ENCODE results near the gene AHCTF1.

Gene AHCTF1

DNA sequence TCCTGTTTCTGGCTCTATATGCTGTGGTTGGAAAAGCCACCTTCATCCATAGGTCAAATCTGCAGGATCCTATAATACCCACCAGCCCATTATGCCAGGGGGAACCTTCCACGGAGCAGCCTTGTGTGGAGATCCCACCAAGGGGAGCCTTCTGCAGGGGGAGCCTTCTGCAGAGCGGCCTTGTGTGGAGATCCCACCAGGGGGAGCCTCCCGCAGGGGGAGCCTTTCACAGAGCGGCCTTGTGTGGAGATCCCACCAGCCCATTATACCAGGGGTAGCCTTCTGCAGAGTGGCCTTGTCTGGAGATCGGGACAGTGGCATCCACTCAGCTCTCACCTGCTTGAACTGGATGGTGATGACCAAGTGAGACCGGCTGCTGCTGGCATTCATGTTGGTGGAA is 122.3 kb downstream of the AHCTF1 start:
- TF ChIP-seq CEBPB (IDR thresholded peaks at IDR 0.05): no peak
- no peak for TF ChIP-seq RAD21 (IDR thresholded peaks at IDR 0.05; ENCODE audit: low read depth)
- no peak for TF ChIP-seq FOXM1 (IDR thresholded peaks at IDR 0.05; ENCODE audit: borderline replicate concordance, low read depth)
- no peak for TF ChIP-seq TCF12 (IDR thresholded peaks at IDR 0.05; ENCODE audit: low read depth)
- TF ChIP-seq EP300 (IDR thresholded peaks at IDR 0.05; ENCODE audit: borderline replicate concordance): no peak
- no peak for TF ChIP-seq ZBTB7A (IDR thresholded peaks at IDR 0.05; ENCODE audit: low read depth)
- TF ChIP-seq TAF1 (IDR thresholded peaks at IDR 0.05; ENCODE audit: low read depth): no peak
- TF ChIP-seq CREB1 (IDR thresholded peaks at IDR 0.05; ENCODE audit: low read depth): no peak
- TF ChIP-seq, protein P1, sequence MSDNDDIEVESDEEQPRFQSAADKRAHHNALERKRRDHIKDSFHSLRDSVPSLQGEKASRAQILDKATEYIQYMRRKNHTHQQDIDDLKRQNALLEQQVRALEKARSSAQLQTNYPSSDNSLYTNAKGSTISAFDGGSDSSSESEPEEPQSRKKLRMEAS (IDR thresholded peaks at IDR 0.05): no peak
- no peak for TF ChIP-seq YY1 (IDR thresholded peaks at IDR 0.05; ENCODE audit: low read depth)
- TF ChIP-seq TEAD4 (IDR thresholded peaks at IDR 0.05): no peak
- no peak for TF ChIP-seq REST (IDR thresholded peaks at IDR 0.05; ENCODE audit: low read depth)
- no peak for TF ChIP-seq EGR1 (IDR thresholded peaks at IDR 0.05)

GRCh38 chr1:246805135-246805716 is 126.5 kb downstream of the AHCTF1 start:
- TF ChIP-seq TCF12 (IDR thresholded peaks at IDR 0.05; ENCODE audit: low read depth): no peak
- TF ChIP-seq, protein P2, sequence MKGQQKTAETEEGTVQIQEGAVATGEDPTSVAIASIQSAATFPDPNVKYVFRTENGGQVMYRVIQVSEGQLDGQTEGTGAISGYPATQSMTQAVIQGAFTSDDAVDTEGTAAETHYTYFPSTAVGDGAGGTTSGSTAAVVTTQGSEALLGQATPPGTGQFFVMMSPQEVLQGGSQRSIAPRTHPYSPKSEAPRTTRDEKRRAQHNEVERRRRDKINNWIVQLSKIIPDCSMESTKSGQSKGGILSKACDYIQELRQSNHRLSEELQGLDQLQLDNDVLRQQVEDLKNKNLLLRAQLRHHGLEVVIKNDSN (IDR thresholded peaks at IDR 0.05): no peak
- TF ChIP-seq YY1 (IDR thresholded peaks at IDR 0.05; ENCODE audit: low read depth): no peak
- TF ChIP-seq, protein P1 (IDR thresholded peaks at IDR 0.05): no peak
- TF ChIP-seq EP300 (IDR thresholded peaks at IDR 0.05; ENCODE audit: borderline replicate concordance): no peak
- no peak for TF ChIP-seq ZBTB7A (IDR thresholded peaks at IDR 0.05; ENCODE audit: low read depth)
- no peak for TF ChIP-seq CEBPB (IDR thresholded peaks at IDR 0.05)
- no peak for TF ChIP-seq FOXM1 (IDR thresholded peaks at IDR 0.05; ENCODE audit: borderline replicate concordance, low read depth)
- TF ChIP-seq NFIC (IDR thresholded peaks at IDR 0.05): no peak
- TF ChIP-seq CREB1 (IDR thresholded peaks at IDR 0.05; ENCODE audit: low read depth): no peak
- TF ChIP-seq TEAD4 (IDR thresholded peaks at IDR 0.05): no peak
- TF ChIP-seq TAF1 (IDR thresholded peaks at IDR 0.05; ENCODE audit: low read depth): no peak

GRCh38 chr1:246803883-246804282 is 127.9 kb downstream of the AHCTF1 start:
- no peak for TF ChIP-seq TAF1 (IDR thresholded peaks at IDR 0.05; ENCODE audit: low read depth)
- TF ChIP-seq CREB1 (IDR thresholded peaks at IDR 0.05; ENCODE audit: low read depth): no peak
- TF ChIP-seq TCF12 (IDR thresholded peaks at IDR 0.05; ENCODE audit: low read depth): no peak

DNA sequence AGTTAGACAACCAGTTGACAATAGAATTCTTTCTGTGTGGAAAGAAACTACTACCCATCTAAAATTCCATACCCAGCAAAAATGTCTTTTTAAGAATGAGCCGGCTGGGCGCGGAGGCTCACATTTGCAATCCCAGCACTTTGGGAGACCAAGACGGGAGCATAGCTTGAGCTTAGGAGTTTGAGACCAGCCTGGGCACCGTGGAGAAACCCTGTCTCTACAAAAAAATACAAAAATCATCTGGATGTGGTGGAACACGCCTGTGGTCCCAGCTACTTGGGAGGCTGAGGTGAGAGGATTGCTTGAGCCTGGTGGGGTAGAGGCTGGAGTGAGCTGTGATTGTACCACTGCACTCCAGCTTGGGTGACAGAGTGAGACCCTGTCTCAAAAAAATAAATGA is 128.4 kb downstream of the AHCTF1 start:
- TF ChIP-seq CREB1 (IDR thresholded peaks at IDR 0.05; ENCODE audit: low read depth) (no peak), TAF1 (IDR thresholded peaks at IDR 0.05; ENCODE audit: low read depth) (no peak), NFIC (IDR thresholded peaks at IDR 0.05) (no peak), YY1 (IDR thresholded peaks at IDR 0.05; ENCODE audit: low read depth) (no peak), EGR1 (IDR thresholded peaks at IDR 0.05) (no peak)

DNA sequence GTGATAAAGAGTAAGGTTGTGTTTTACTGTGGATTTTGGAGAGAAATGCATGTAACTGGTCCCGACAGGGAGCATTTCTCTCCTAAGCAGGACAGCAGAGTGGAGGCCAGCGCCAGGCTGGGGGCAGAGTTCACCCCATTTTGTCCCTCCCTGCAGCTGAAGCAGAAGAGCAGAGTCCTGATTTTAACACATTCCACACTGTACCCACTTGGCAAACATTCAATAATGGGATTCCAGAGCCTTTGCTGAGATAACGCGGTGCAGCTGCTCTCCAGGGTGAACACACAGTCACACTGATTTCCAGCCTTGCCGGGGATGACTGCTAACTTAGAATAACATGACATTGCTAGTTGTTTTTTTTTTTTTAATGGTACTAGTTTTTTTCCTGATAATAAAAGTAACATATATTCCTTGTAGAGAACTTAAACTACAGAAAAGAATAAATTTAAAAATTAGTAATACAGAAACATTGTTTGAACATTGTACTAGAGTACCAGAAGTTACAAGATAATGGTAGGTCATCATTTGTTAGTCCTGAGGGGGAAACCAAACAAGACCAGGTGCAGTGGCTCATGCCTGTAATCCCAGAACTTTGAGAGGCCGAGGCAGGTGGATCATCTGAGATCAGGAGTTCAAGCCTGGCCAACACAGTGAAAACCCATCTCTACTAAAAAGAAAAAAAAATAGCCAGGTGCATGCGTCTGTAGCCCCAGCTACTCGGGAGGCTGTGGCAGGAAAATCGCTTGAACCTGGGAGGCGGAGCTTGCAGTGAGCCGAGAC is 130.3 kb downstream of the AHCTF1 start:
- TF ChIP-seq, protein P2 (IDR thresholded peaks at IDR 0.05): no peak
- TF ChIP-seq ZBTB7A (IDR thresholded peaks at IDR 0.05; ENCODE audit: low read depth) (no peak), NFIC (IDR thresholded peaks at IDR 0.05) (no peak), EGR1 (IDR thresholded peaks at IDR 0.05) (no peak), RAD21 (IDR thresholded peaks at IDR 0.05; ENCODE audit: low read depth) (no peak), FOXM1 (IDR thresholded peaks at IDR 0.05; ENCODE audit: borderline replicate concordance, low read depth) (no peak), CEBPB (IDR thresholded peaks at IDR 0.05) (no peak), CREB1 (IDR thresholded peaks at IDR 0.05; ENCODE audit: low read depth) (no peak), REST (IDR thresholded peaks at IDR 0.05; ENCODE audit: low read depth) (no peak)

- TF ChIP-seq TAF1 (IDR thresholded peaks at IDR 0.05; ENCODE audit: low read depth) (no peak), EP300 (IDR thresholded peaks at IDR 0.05; ENCODE audit: borderline replicate concordance) (no peak), NFIC (IDR thresholded peaks at IDR 0.05) (no peak), CEBPB (IDR thresholded peaks at IDR 0.05) (no peak), EGR1 (IDR thresholded peaks at IDR 0.05) (no peak), CREB1 (IDR thresholded peaks at IDR 0.05; ENCODE audit: low read depth) (no peak), YY1 (IDR thresholded peaks at IDR 0.05; ENCODE audit: low read depth) (no peak), RAD21 (IDR thresholded peaks at IDR 0.05; ENCODE audit: low read depth) (no peak), TEAD4 (IDR thresholded peaks at IDR 0.05) (no peak), FOXM1 (IDR thresholded peaks at IDR 0.05; ENCODE audit: borderline replicate concordance, low read depth) (no peak), ZBTB7A (IDR thresholded peaks at IDR 0.05; ENCODE audit: low read depth) (no peak), TCF12 (IDR thresholded peaks at IDR 0.05; ENCODE audit: low read depth) (no peak)
- TF ChIP-seq, protein P2 (IDR thresholded peaks at IDR 0.05): no peak
Measured at GRCh38 chr1:246800756-246801155, 131.0 kb downstream of the AHCTF1 start.

Measured in Ishikawa (cell line).